ENCODE measurements around the gene DUSP19.
A peak's percentile ranks its signal among the peaks of the same experiment; 100 is the strongest.

Gene DUSP19

GRCh38 chr2:183091318-183091953 lies 12.9 kb downstream of the DUSP19 start:
- no peak overlapping the region for H3K27ac ChIP-seq

DNA sequence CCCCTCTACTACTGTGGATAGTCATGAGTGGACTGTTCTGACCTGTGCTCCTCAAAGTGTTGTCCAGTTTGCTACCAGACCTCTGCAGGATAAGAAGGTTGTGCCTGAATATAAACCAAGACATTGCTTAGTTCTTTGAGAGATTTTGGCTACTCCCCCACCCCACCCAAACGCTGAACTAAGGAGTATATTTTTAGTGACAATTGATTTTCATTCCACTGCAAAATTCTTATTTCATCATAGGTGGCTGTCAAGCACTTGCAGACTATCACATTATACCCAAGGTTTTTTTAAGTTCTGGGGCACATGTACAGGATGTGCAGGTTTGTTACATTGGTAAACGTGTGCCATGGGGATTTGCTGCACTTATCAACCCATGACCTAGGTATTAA lies 13.4 kb downstream of the DUSP19 start:
- H3K27ac ChIP-seq: no peak overlapping the region
- TF ChIP-seq CTCF (conservative IDR thresholded peaks at IDR 0.05) (no peak), ZFX (IDR thresholded peaks at IDR 0.05) (no peak)

More at GRCh38 chr2:183091318-183091953, 12.9 kb downstream of the DUSP19 start:
- TF ChIP-seq CTCF (conservative IDR thresholded peaks at IDR 0.05) (no peak), ZFX (IDR thresholded peaks at IDR 0.05) (no peak)

DNA sequence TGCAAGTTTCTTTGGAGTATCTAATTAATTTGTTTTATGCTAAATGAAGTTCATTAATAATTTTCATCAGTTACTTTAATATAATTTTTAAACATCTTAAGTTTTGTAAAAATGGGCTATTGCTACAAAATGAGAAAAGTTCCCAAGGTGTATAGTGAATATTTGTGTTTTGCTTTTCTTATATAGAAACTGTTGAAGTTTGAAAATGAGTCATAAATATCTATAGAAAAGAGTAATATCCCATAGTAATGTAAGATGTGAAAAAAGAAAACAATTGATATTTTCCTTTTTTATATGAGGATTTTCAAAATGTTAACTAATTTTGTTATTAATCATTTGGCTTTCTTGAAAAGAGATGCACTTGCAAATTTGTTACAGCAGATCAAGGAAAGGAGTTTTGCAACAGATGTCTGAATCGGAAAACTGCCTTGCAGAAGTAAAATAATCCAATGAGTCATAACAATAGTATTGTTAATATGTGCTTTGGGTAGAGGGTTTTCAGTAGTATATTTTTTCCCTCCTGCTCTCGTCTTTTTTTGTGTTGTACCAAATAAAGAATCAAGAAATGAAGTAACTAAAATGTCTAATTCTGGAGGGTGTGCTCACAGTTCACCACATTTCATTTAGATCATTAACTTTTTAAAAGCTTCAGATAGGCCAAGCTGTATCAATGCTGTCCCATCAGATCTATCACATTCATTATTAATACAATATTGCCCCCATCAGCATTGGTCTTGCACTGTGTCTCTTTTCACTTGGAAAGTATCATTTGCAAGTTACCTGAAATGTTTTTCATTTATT lies 15.5 kb downstream of the DUSP19 start:
- TF ChIP-seq ZFX (IDR thresholded peaks at IDR 0.05): no peak
- TF ChIP-seq CTCF (conservative IDR thresholded peaks at IDR 0.05): peak; percentile 35
- no peak overlapping the region for H3K27ac ChIP-seq

GRCh38 chr2:183105402-183106134 lies 27.0 kb downstream of the DUSP19 start:
- no peak overlapping the region for H3K27ac ChIP-seq
- TF ChIP-seq ZFX (IDR thresholded peaks at IDR 0.05) (no peak), CTCF (conservative IDR thresholded peaks at IDR 0.05) (no peak)

DNA sequence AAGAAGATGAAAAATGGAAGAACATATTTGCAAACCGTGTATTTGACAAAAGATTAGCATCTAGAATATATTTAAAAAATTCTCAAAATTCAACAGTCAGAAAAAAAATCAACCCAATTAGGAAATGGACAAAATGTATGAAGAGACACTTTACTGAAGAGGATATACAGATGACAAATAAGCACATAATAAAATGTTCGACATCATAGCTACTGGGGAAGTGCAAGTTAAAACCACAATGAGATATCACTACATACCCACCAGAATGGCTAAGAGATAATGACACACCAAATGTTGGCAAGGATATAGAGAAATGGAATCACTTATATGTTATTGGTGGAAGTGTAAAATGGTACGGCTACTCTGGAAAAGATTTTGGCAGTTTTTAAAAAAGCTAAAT lies 34.0 kb downstream of the DUSP19 start:
- H3K27ac ChIP-seq: no peak overlapping the region
- TF ChIP-seq ZFX (IDR thresholded peaks at IDR 0.05) (no peak), CTCF (conservative IDR thresholded peaks at IDR 0.05) (no peak)

DNA sequence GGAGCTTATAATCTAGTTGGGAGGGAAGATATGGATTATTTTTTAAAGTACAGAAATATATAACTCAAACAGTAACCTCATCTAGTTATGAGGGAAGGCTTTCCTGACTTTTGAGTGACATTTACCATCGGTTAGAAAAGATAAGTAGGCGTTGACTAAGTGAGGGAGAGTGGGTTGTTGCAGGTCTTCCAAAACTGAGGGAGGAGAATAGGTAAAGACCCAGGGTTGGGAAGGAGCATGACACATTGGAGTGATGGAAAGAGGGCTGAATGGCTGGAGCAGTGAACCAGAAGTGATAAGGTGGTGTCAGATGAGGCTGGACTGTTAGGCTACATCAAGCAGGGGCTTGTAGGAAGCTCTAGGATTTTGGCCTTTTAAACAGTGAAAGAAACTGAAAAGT lies 35.1 kb downstream of the DUSP19 start:
- no peak for TF ChIP-seq CTCF (conservative IDR thresholded peaks at IDR 0.05)
- TF ChIP-seq ZFX (IDR thresholded peaks at IDR 0.05): no peak
- no peak overlapping the region for H3K27ac ChIP-seq

DNA sequence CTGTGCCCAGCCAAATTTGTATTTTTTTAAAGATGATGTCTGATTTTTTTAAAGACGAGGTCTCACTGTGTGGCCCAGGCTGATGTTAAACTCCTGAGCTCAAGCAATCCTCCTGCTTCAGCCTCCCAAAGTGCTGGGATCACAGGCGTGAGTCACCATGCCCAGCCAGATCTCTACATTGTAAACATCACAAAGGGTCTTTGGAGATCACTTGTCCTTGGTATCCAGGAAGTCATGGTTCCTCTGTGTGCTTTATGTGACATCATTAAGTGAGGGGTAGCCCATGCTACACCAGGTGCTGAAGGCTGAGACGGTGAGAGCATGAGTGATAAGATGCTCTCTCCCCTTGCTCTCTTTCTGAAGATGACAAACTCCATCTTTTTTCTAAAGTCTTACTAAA lies 38.7 kb downstream of the DUSP19 start:
- no peak for TF ChIP-seq CTCF (conservative IDR thresholded peaks at IDR 0.05)
- TF ChIP-seq ZFX (IDR thresholded peaks at IDR 0.05): no peak

More for the DNA sequence above, 38.7 kb downstream of the DUSP19 start:
- no peak overlapping the region for H3K27ac ChIP-seq

Measured in C4-2B (cell line).